ENCODE results near the gene TBC1D22A.

DNA sequence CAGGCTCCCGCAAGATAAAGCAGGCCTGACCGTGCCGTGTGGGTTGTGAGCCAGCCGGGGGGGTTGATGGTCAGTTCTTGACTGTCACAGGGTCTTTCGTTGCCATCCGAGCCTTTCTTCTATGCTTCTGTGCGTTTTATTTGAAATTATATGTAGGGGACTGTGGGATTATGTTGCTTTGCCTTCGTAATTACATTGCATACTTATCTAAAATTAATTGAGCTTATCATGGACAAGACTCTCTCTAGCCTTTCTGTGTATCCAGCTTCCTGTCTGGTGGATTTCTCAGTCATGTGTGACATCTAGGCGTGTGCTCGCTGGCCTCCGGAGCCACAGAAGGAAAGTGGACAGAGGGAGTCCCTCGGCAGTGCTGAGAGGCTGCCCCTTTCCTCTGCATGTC, 93.2 kb downstream of the TBC1D22A start:
- no peak for TF ChIP-seq KAT2A (conservative IDR thresholded peaks at IDR 0.05; ENCODE audit: control insufficient read depth, low read depth, low read length)
- TF ChIP-seq JUNB (IDR thresholded peaks at IDR 0.05), result no peak
- no peak for TF ChIP-seq RAD21 (IDR thresholded peaks at IDR 0.05; ENCODE audit: insufficient read depth, low read depth, low read length)

All from GM12878 (cell line).